Stimulated activated CD4-positive, alpha-beta T cell treated with anti-CD3 and anti-CD28 coated beads, Interleukin-2, amount 100 ng/mL, for 4 hours (primary cell): ENCODE data around the gene NKD1.

Experiments used
- DNase-seq: peaks from one replicate; pipeline ENCODE4 v3.0.0-alpha.2; 2020; ENCODE audit warnings: low read depth

The NKD1 gene

GRCh38 chr16:50630394-50631020 is 82.3 kb downstream of the NKD1 start:
- no peak for DNase-seq

GRCh38 chr16:50631249-50631984 is 83.2 kb downstream of the NKD1 start:
- DNase-seq: no peak

- no peak for DNase-seq
These were observed 83.9 kb downstream of the NKD1 start for GRCh38 chr16:50631985-50632576.

GRCh38 chr16:50632927-50633800 is 85.0 kb downstream of the NKD1 start:
- DNase-seq: no peak

GRCh38 chr16:50634090-50634489 is 85.9 kb downstream of the NKD1 start:
- no peak for DNase-seq

- no peak for DNase-seq
These were observed 86.8 kb downstream of the NKD1 start for GRCh38 chr16:50634947-50635346.

GRCh38 chr16:50635505-50636392 is 87.6 kb downstream of the NKD1 start:
- no peak for DNase-seq

GRCh38 chr16:50636753-50637374 is 88.7 kb downstream of the NKD1 start:
- DNase-seq: no peak

GRCh38 chr16:50637716-50638602 is 89.8 kb downstream of the NKD1 start:
- no peak for DNase-seq

GRCh38 chr16:50638816-50639670 is 90.8 kb downstream of the NKD1 start:
- DNase-seq: no peak

- DNase-seq: no peak
These were observed 92.2 kb downstream of the NKD1 start for GRCh38 chr16:50640391-50640790.

GRCh38 chr16:50640919-50641817 is 93.0 kb downstream of the NKD1 start:
- no peak for DNase-seq

- DNase-seq: no peak
These were observed 93.6 kb downstream of the NKD1 start for GRCh38 chr16:50641818-50642187.

GRCh38 chr16:50642349-50642748 is 94.2 kb downstream of the NKD1 start:
- DNase-seq: no peak

- DNase-seq: no peak
These were observed 95.0 kb downstream of the NKD1 start for GRCh38 chr16:50643192-50643591.

- no peak for DNase-seq
These were observed 96.0 kb downstream of the NKD1 start for GRCh38 chr16:50644245-50644644.

GRCh38 chr16:50644729-50645128 is 96.5 kb downstream of the NKD1 start:
- peak; percentile 20 for DNase-seq
